Heart left ventricle (tissue), 16 donors: Measurements from ENCODE around the gene CYP2R1. TPM values are rescaled to one million over a fixed set of nuclear protein-coding genes. Genes with fewer than 3 reads are reported as not detected.

Experiments used
- ATAC-seq, 4 donors: fragments of 200-7000 bp; cut with Tn5 transposase; one replicate each; pipeline ENCODE4 v1.9.1; 2020 to 2022; ENCODE audit warnings: moderate library complexity in 4 of 4, mild to moderate bottlenecking in 3 of 4, moderate number of reproducible peaks in 1 of 4
- DNase-seq, 5 donors: peaks; one replicate each; pipeline ENCODE4 v3.0.0-alpha.2; 2020
- H3K27ac ChIP-seq, 12 donors: fragments of 200-600 bp; sonication (generic) in 4 of 12; one replicate each; pipeline versions ENCODE4 v1.5.0 to v1.8.0; 2016 to 2022; ENCODE audit warnings: mild to moderate bottlenecking in 2 of 12
- H3K27me3 ChIP-seq, 9 donors: fragments of 200-600 bp; sonication (generic) in 2 of 9; one replicate each; pipeline versions ENCODE4 v1.5.1 to v1.8.0; 2016 to 2022; ENCODE audit warnings: mild to moderate bottlenecking in 3 of 9
- H3K36me3 ChIP-seq, 9 donors: fragments of 200-600 bp; sonication (generic) in 2 of 9; one replicate each; pipeline versions ENCODE4 v1.5.0 to v1.8.0; 2018 to 2022; ENCODE audit warnings: mild to moderate bottlenecking in 2 of 9
- H3K4me1 ChIP-seq, 12 donors: fragments of 200-600 bp; sonication (generic) in 4 of 12; one replicate each; pipeline versions ENCODE4 v1.5.0 to v1.8.0; 2016 to 2022; ENCODE audit warnings: mild to moderate bottlenecking in 3 of 12
- H3K4me3 ChIP-seq, 12 donors: fragments of 200-600 bp; sonication (generic) in 4 of 12; one replicate each; pipeline versions ENCODE4 v1.5.0 to v1.8.0; 2017 to 2022; ENCODE audit warnings: mild to moderate bottlenecking in 9 of 12, moderate library complexity in 4 of 12
- H3K9me3 ChIP-seq, 12 donors: fragments of 200-600 bp; sonication (generic) in 4 of 12; one replicate each; pipeline versions ENCODE4 v1.5.0 to v1.8.0; 2016 to 2022; ENCODE audit warnings: mild to moderate bottlenecking in 1 of 12
- POLR2A ChIP-seq, 2 donors: fragments of 450-650 bp; IDR thresholded peaks; one replicate each; pipeline ENCODE4 v1.6.1; 2017; ENCODE audit warnings: antibody characterized with exemption in 2 of 2, mild to moderate bottlenecking in 2 of 2, moderate library complexity in 2 of 2
- whole genome bisulfite sequencing, 4 donors: extraction: QIAGEN DNeasy Blood & Tissue Kit in 2 of 4; methylation state at CpG; one replicate each; pipeline versions ENCODE4 v1.1.5 to v1.1.7; 2013 to 2018; 5-methylcytosine and 5-hydroxymethylcytosine counted together
- intact Hi-C, 10 donors: fragments of 100-400 bp; cut with DNase I; formaldehyde crosslinking; loops; one replicate each; pipeline versions ENCODE4 v1.11.1 to v1.14.2; 2022
- polyA plus RNA-seq, 2 donors: library from polyadenylated mRNA; stranded (reverse); fragments of 200-250 nt; gene quantifications; one replicate each; pipeline ENCODE4 v1.2.3, GENCODE V29; 2013
- total RNA-seq, 9 donors: library from RNA; depleted of rRNA in 2 of 9; stranded (reverse); fragments of >200 nt in 2 of 9; fragmentation: NEBNext Ultra II Directional in 3 of 9; extraction: Animal tissue kit (Norgen Biotek cat#: 25700) in 3 of 9; gene quantifications; one replicate each; pipeline versions ENCODE4 v1.1.0 to v1.2.4, GENCODE V29; 2016 to 2023
- TF ChIP-seq, protein P1 (sequence below), 12 donors: fragments of 200-600 bp; sonication (generic) in 4 of 12; IDR thresholded peaks; one replicate each; pipeline versions ENCODE4 v1.5.0 to v1.8.0; 2018 to 2022; ENCODE audit warnings: antibody characterized with exemption in 12 of 12, mild to moderate bottlenecking in 5 of 12
- donor health status: ischemic (EF 13 %, LVEDD 7.1; RV severe dilation, severe dysfunction).
- donor health status: healthy with polysubstance abuse.
- donor health status: DM: no; HTN: yes; CAD: no.
- donor health status: DM: no; HTN: no; CAD: no.
- donor health status: ischemic (EF 25% LVEDD 6.9; RV normal size, moderate dysfunction).
- donor health status: ischemic (EF 25% LVEDD 5.7; RV mildly dilated, moderate dysfunction).
- donor health status: healthy.
- donor health status: DM: yes; HTN: yes; CAD: no.
- donor health status: ischemic (EF 35%, LVEDD 5.7; RV mildly dilated, moderate dysfunction).
- donor health status: nonischemic (EF 11% LVEDD 7.7; RV severe dilation, severe dysfunction).
- donor health status: DM: yes; HTN: yes; CAD: no.
- donor health status: PGD.
- donor health status: ischemic (EF 29% LVEDD 5.4; RV normal size, mild dysfunction).
- donor health status: nonischemic (EF 23%, LVEDD 6.1; RV moderate dilation, normal function).

The CYP2R1 gene
- total and polyA plus RNA-seq, 11 donors = 4.4 to 13.7 (median 7.6) TPM

DNA sequence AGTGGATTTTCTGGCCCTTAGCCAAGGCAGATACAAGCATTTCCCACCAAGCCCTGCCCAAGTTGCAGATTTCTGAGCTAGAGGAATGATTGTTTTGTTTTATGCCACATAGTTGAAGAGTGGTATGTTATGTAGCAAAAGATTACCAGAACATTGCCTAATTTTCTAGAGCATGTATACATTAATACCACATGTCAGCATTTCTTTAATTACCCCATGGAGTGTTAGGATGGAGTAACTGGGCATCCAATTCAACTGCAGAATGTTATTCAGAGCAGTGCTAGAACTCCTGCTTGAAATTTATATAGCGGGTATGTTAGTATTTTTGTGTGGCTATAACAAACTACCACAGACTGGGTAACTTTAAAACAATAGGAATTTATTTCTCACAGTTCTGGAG, 24.4 kb upstream of the CYP2R1 start:
- Histone ChIP-seq H3K27me3 (no peaks in the 10 kb centered on the region), H3K36me3 (no peaks in the 10 kb centered on the region), H3K27ac (no peak overlapping the region), H3K4me1 (no peaks in the 10 kb centered on the region), H3K4me3 (no peak overlapping the region), H3K9me3 (no peaks in the 10 kb centered on the region)
- intact Hi-C loops = no loop called here
- 87 to 97% (median 93%) methylated on average over 1 of the region's 1 CpG for WGBS, 4 donors
- TF ChIP-seq, protein P1, sequence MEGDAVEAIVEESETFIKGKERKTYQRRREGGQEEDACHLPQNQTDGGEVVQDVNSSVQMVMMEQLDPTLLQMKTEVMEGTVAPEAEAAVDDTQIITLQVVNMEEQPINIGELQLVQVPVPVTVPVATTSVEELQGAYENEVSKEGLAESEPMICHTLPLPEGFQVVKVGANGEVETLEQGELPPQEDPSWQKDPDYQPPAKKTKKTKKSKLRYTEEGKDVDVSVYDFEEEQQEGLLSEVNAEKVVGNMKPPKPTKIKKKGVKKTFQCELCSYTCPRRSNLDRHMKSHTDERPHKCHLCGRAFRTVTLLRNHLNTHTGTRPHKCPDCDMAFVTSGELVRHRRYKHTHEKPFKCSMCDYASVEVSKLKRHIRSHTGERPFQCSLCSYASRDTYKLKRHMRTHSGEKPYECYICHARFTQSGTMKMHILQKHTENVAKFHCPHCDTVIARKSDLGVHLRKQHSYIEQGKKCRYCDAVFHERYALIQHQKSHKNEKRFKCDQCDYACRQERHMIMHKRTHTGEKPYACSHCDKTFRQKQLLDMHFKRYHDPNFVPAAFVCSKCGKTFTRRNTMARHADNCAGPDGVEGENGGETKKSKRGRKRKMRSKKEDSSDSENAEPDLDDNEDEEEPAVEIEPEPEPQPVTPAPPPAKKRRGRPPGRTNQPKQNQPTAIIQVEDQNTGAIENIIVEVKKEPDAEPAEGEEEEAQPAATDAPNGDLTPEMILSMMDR (IDR thresholded peaks at IDR 0.05) = no peak
- TF ChIP-seq POLR2A (IDR thresholded peaks at IDR 0.05) = no peak
- ATAC-seq (no peak), DNase-seq (no peak)

DNA sequence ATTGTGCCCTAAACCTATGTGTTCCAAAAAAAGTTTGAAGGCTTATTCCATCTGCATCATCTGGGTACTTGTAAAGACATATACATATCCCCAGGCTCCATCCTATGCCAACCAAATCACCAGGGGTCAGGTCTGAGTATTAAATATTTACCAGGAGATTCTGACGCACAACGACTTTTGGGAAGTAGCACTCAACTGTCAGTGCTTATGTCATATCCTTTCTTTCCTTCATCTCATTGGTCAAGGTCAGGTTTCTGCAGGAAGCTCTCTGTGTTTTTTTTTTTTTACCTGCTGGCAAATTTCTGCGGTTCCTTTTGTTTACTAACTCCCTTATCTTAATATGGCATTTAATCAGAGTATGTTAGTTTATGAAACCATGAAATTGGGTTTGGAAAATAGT, 22.5 kb upstream of the CYP2R1 start:
- ATAC-seq (no peak), DNase-seq (no peak)
- intact Hi-C loops = loop anchor here in 2 of 10 donors (5.0 kb wide), 2 partner anchors 158 to 163 kb away; partner anchors contain the start of gene CALCB (in 1 of the 2)
- Histone ChIP-seq H3K27me3 (no peaks in the 10 kb centered on the region), H3K36me3 (no peaks in the 10 kb centered on the region), H3K9me3 (no peaks in the 10 kb centered on the region), H3K4me1 (no peaks in the 10 kb centered on the region), H3K4me3 (no peak overlapping the region), H3K27ac (no peak overlapping the region)
- TF ChIP-seq POLR2A (IDR thresholded peaks at IDR 0.05) = no peak
- TF ChIP-seq, protein P1 (IDR thresholded peaks at IDR 0.05) = no peak
- 52 to 72% (median 61%) methylated on average over 3 of the region's 3 CpGs for WGBS, 4 donors

DNA sequence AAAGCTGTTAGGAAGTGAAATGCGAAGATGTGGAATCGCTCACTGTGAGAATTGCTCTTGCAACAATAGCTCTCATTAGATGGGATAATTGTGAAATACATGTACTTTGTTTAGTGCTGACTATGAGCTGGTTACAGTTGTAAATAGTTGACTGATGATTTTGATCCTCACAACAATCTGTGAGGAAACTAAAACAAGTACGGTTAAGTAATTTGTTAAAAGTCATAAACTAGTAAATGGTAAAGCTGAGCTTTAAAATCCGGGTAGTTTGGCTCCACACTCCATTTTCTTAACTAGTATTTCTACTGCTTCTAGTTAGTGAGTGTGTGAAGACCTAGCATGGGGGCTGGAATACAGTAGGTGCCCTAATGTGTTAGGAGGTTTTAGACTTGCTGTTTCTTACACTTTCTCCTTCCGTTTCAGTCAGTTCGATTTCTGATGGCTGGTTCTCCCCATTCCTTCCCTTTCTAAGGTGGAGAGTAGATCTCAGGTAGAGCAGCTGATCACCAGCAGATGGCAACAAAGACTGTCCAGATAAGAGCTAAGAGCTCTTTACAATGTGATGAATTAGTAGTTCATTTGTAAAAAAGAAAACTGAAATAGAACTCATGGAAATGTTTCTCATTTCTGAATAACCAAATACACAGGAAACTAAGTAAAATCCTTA, 16.3 kb upstream of the CYP2R1 start:
- WGBS, 4 donors = 37 to 55% (median 51%) methylated on average over 6 of the region's 6 CpGs
- no peaks in the 10 kb centered on the region for H3K27me3 ChIP-seq
- peak in 1 of 4 donors; percentile 24 for ATAC-seq
- no peak overlapping the region for H3K27ac ChIP-seq
- DNase-seq = no peak
- no peak overlapping the region for H3K4me3 ChIP-seq
- H3K36me3 ChIP-seq = no peaks in the 10 kb centered on the region
- intact Hi-C loops = loop anchor here (1.0 to 10.0 kb wide), 11 partner anchors 114 to 604 kb away; partner anchors contain the start of genes PDE3B (in 3 of the 10) and PSMA1 (in 1 of the 10)
- H3K4me1 ChIP-seq = peaks cover 0 to 24% (median 8%) of the 10 kb centered on the region in 12 donors
- TF ChIP-seq POLR2A (IDR thresholded peaks at IDR 0.05) = no peak
- TF ChIP-seq, protein P1 (IDR thresholded peaks at IDR 0.05) = peak in 11 of 12 donors; percentile 30 to 59 (median 45)
- H3K9me3 ChIP-seq = no peaks in the 10 kb centered on the region

DNA sequence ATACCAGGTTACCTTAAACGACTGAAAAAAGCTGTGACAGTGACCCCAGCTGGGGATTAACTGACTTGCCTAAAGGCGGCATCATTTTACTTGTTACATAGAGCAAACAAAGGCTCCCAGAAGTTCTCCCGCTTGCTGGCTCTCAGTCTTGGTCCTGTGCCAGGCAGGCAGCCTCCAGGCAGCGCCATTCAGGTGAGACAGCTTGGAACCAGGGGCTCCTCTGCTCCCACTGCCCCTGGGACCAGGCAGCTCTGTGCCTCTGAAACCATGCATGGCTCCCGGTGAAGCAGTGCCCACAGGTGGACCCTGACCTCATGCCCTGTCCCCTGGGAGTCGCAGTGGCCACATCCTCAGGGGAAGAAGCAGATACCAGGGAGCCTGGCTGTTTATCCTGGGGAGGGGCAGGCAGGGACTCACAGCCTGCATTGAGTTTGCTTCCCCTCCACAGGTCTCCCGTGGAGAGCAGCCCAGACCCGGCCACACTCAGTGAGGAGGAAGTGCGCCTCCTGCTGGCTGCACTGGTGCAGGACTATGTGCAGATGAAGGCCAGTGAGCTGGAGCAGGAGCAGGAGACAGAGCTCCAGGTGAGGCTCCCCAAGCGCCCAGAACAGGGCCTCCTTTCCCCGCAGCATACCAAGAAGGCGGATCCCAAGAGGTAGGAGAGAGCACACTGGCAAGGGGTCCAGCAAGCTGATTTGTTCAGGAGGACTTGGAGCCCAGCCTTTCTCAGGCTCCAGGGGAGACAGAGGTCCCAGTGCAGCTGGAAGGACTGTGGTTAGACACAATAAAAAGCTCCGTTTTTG, 15.6 kb upstream of the CYP2R1 start:
- intact Hi-C loops = loop anchor here (1.0 to 10.0 kb wide), 14 partner anchors 43 to 603 kb away; partner anchors contain the start of genes PDE3B (in 3 of the 10) and PSMA1 (in 1 of the 10)
- H3K27ac ChIP-seq = no peak overlapping the region
- H3K4me3 ChIP-seq = no peak overlapping the region
- 23 to 36% (median 32%) methylated on average over 5 to 13 of the region's 13 CpGs for WGBS, 4 donors
- DNase-seq (peak; percentile 54 to 89 (median 73)), ATAC-seq (peak; percentile 54 to 77 (median 72))
- no peaks in the 10 kb centered on the region for H3K36me3 ChIP-seq
- H3K9me3 ChIP-seq = no peaks in the 10 kb centered on the region
- H3K27me3 ChIP-seq = no peaks in the 10 kb centered on the region
- peaks cover 0 to 24% (median 8%) of the 10 kb centered on the region in 12 donors for H3K4me1 ChIP-seq
- TF ChIP-seq POLR2A (IDR thresholded peaks at IDR 0.05) = no peak
- TF ChIP-seq, protein P1 (IDR thresholded peaks at IDR 0.05) = peak; percentile 48 to 87 (median 70)
